Testis (tissue), 2 donors: ENCODE measurements around the gene PLCD1.

Experiments
- CTCF ChIP-seq, 3 experiments: fragments of 450-650 bp in 2 of 3; fragments of 200-600 bp in 1 of 3; sonication (generic) in 1 of 3; IDR thresholded peaks; one replicate each; pipeline ENCODE4 v1.5.1; 2016 to 2019; ENCODE audit warnings: antibody characterized with exemption in 3 of 3, mild to moderate bottlenecking in 2 of 3, moderate library complexity in 1 of 3
- POLR2A ChIP-seq: fragments of 450-650 bp; IDR thresholded peaks from one replicate; pipeline ENCODE4 v1.6.1; 2017; ENCODE audit warnings: antibody characterized with exemption, mild to moderate bottlenecking, moderate library complexity

DNA sequence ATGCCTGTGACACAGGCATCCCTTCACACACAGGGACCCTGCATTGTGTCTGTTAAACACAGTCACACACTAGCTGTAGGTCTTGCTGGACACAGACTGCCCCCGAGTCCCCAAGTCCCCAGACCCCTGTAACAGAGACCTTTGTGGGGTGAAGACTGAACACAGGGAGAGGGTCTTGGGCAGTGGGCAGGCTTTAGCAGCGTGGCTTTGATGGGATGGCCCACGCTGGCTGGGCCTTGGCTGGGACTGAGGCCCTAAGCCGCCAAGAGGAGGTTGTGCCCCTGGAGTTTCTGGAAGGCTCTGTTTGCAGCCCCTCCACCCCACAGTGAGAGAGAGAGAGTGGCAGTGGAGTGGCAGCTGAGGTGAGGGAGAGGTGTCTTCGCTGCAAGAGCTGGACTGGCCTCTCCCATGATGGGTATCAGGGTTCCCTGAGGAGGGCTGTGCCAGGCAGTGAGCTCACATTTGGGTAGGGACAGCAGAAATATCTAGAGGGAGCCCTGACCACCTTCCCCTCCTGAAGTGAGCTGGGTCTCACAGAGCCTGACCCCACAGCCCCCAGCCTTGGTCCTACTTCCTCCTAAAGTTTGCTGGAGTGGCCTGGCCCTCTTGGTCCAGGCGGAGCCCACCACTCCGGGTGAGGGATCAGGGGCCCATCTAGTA is 39.5 kb downstream of the PLCD1 start:
- TF ChIP-seq POLR2A (no peak), CTCF (IDR thresholded peaks at IDR 0.05) (no peak)
